Esophagus muscularis mucosa (tissue), 4 donors: ENCODE data around the gene GMPR. TPM values are rescaled to one million over a fixed set of nuclear protein-coding genes. Genes with fewer than 3 reads are reported as not detected.
A peak's percentile ranks its signal among the peaks of the same experiment; 100 is the strongest.

Experiments
- DNase-seq: peaks from one replicate; pipeline ENCODE4 v3.0.0-alpha.2; 2017; ENCODE audit errors: extremely low spot score
- H3K27ac ChIP-seq, 4 donors: fragments of 200-600 bp; sonication (generic); replicated peaks in 1 of 4; 1 replicate in 3 of 4; 2 replicates in 1 of 4; pipeline ENCODE4 v1.5.1; 2016 to 2019; ENCODE audit warnings: mild to moderate bottlenecking in 1 of 4
- H3K27me3 ChIP-seq, 4 donors: fragments of 200-600 bp; sonication (generic); one replicate each; pipeline versions ENCODE4 v1.5.1 to v1.6.0; 2016 to 2019
- H3K36me3 ChIP-seq, 4 donors: fragments of 200-600 bp; sonication (generic); one replicate each; pipeline ENCODE4 v1.5.1; 2016 to 2019
- H3K4me1 ChIP-seq, 4 donors: fragments of 200-600 bp; sonication (generic); one replicate each; pipeline ENCODE4 v1.5.1; 2016 to 2019
- H3K4me3 ChIP-seq, 4 donors: fragments of 200-600 bp; sonication (generic); 1 replicate in 2 of 4; 2 replicates in 2 of 4; pipeline ENCODE4 v1.5.1; 2016 to 2019; ENCODE audit warnings: mild to moderate bottlenecking in 4 of 4, moderate library complexity in 1 of 4
- H3K9me3 ChIP-seq, 4 donors: fragments of 200-600 bp; sonication (generic); 1 replicate in 3 of 4; 2 replicates in 1 of 4; pipeline ENCODE4 v1.5.1; 2016 to 2019
- CTCF ChIP-seq, 3 experiments: fragments of 200-600 bp in 2 of 3; fragments of 450-650 bp in 1 of 3; sonication (generic) in 2 of 3; IDR thresholded peaks; one replicate each; pipeline ENCODE4 v1.5.1; 2017 to 2019; ENCODE audit warnings: antibody characterized with exemption in 3 of 3, mild to moderate bottlenecking in 2 of 3, moderate library complexity in 1 of 3
- EP300 ChIP-seq: sonication (generic); formaldehyde crosslinking; IDR thresholded peaks from one replicate; pipeline ENCODE4 v1.6.1; 2017; ENCODE audit warnings: antibody characterized with exemption
- POLR2A ChIP-seq: fragments of 450-650 bp; IDR thresholded peaks from one replicate; pipeline ENCODE4 v1.6.1; 2017; ENCODE audit warnings: antibody characterized with exemption, moderate library complexity, mild to moderate bottlenecking, low read depth
- POLR2AphosphoS5 ChIP-seq, 2 donors: sonication (generic); formaldehyde crosslinking; IDR thresholded peaks; one replicate each; pipeline ENCODE4 v1.6.1; 2017; ENCODE audit warnings: antibody characterized with exemption in 2 of 2
- WGBS: methylation state at CpG from one replicate; pipeline ENCODE4 v1.1.5; 2018; 5-methylcytosine and 5-hydroxymethylcytosine counted together
- intact Hi-C: fragments of 100-400 bp; cut with DNase I; formaldehyde crosslinking; loops from one replicate; pipeline ENCODE4 v1.15.1; 2023
- total RNA-seq, 4 donors: library from RNA; depleted of rRNA; stranded (reverse); fragments of >200 nt; gene quantifications; one replicate each; pipeline versions ENCODE4 v1.1.0 to v1.2.1, GENCODE V29; 2016

GMPR gene
- total RNA-seq, 4 donors from 2014 or later = 32.8 to 69.7 (median 52.0) TPM

DNA sequence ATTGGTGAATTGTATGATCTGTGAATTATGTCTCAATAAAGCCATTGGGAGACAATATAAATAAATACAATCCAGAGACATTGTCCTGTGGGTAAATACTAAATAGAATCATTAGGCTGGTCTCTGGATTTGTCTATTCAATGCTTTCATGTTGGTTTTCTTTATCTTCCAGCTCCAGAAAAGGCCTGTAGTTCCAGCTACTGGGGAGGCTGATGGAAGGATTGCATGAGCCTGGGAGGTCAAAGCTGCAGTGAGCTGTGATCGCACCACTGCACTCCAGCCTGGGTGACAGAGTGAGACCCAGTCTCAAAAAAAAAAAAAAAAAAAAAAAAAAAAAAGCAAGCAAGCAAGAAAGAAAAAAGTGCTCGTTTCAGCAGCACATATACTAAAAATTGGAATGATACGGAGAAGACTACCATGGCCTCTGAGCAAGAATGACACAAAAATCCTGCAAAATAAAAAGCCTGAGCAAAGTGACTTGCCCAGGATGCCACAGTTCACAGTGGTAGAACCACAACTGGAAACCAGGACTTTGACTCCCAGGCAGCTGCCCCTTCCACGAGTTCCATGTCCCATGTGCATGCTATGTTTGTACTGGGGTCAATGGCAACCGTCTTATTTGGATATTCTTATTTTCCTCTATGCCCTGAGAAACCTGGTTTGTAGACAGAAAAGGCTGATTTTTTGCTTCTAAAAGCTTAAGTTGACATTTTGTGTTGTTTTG, 33.6 kb upstream of the GMPR start:
- no peak overlapping the region for H3K4me3 ChIP-seq
- DNase-seq = no peak
- no peaks in the 10 kb centered on the region for H3K36me3 ChIP-seq
- H3K27me3 ChIP-seq = peaks cover 0 to 20% (median 0%) of the 10 kb centered on the region in 4 donors
- 75% methylated on average over 5 of the region's 5 CpGs for WGBS
- H3K27ac ChIP-seq = no peak overlapping the region
- H3K9me3 ChIP-seq = no peaks in the 10 kb centered on the region
- intact Hi-C loops = no loop called here
- peaks cover 5 to 11% (median 6%) of the 10 kb centered on the region in 4 donors for H3K4me1 ChIP-seq
- TF ChIP-seq POLR2A = no peak

- TF ChIP-seq EP300 (no peak), POLR2A (no peak)
- Histone ChIP-seq H3K27me3 (peaks cover 0 to 21% (median 0%) of the 10 kb centered on the region in 4 donors), H3K36me3 (no peaks in the 10 kb centered on the region), H3K4me1 (peaks cover 5 to 7% (median 6%) of the 10 kb centered on the region in 4 donors), H3K9me3 (no peaks in the 10 kb centered on the region), H3K4me3 (no peak overlapping the region), H3K27ac (no peak overlapping the region)
- 98% methylated on average over 3 of the region's 4 CpGs for WGBS
- no peak for DNase-seq
- intact Hi-C loops = loop anchor here (1.0 kb wide), 1 partner anchor 514 kb away; no protein-coding TSS in a partner anchor
Measured at GRCh38 chr6:16205377-16206144, 32.8 kb upstream of the GMPR start.

DNA sequence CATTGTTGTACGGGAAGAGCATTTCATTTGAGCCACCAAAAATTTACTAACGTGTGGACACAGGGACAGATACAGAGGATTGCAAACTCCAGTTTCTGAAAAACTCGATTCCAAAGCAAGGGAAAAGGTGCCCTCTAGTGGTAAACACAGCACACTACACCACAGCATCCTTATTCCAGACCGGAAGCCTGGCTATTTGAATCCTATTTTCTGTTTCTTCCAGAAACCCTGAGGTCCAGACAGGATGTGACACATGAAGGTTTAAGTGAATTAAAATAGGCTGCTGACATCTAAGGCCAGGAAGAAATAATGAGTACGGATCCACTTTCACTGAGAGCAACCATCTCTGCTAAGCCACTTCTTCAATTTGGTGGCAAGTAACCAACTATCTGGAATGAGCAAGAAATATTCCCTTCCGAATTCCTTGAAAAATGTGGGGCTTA, 31.8 kb upstream of the GMPR start:
- DNase-seq = no peak
- Histone ChIP-seq H3K4me3 (peak overlapping the region in 1 of 4 donors; percentile 10), H3K4me1 (peaks cover 5 to 7% (median 6%) of the 10 kb centered on the region in 4 donors), H3K9me3 (no peaks in the 10 kb centered on the region), H3K27me3 (peaks cover 0 to 21% (median 0%) of the 10 kb centered on the region in 4 donors), H3K36me3 (no peaks in the 10 kb centered on the region), H3K27ac (no peak overlapping the region)
- intact Hi-C loops = loop anchor here (1.0 kb wide), 1 partner anchor 515 kb away; no protein-coding TSS in a partner anchor
- WGBS = under 1% methylated on average over 6 of the region's 6 CpGs
- no peak for TF ChIP-seq EP300
- no peak for TF ChIP-seq POLR2A
- peak; percentile 97 to 99 (median 97) for TF ChIP-seq CTCF (IDR thresholded peaks at IDR 0.05)
- TF ChIP-seq POLR2AphosphoS5 (IDR thresholded peaks at IDR 0.05) = peak; percentile 26 to 30

DNA sequence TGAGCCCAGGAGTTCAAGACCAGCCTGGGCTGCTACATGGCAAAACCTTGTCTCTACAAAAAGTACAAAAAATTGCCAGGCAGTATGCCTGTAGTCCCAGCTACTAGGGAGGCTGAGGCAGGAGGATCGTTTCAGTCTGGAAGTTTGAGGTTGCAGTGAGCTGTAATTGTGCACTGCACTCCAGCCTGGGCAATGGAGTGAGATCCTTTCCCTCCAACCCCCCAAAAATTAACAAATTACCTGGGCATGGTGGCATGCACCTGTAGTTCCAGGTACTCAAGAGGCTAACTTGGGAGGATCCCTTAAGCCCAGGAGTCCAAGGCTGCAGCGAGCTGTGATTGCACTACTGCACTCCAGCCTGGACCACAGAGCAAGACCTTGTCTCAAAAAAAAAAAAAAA, 29.4 kb upstream of the GMPR start:
- H3K27me3 ChIP-seq = peaks cover 0 to 29% (median 0%) of the 10 kb centered on the region in 4 donors
- no peak overlapping the region for H3K4me3 ChIP-seq
- no peaks in the 10 kb centered on the region for H3K9me3 ChIP-seq
- peaks cover 5 to 7% (median 6%) of the 10 kb centered on the region in 4 donors for H3K4me1 ChIP-seq
- DNase-seq = no peak
- no peaks in the 10 kb centered on the region for H3K36me3 ChIP-seq
- no peak overlapping the region for H3K27ac ChIP-seq
- 67% methylated on average over 2 of the region's 2 CpGs for WGBS
- TF ChIP-seq POLR2A (no peak), POLR2AphosphoS5 (IDR thresholded peaks at IDR 0.05) (no peak), EP300 (no peak), CTCF (IDR thresholded peaks at IDR 0.05) (no peak)
- intact Hi-C loops = no loop called here

DNA sequence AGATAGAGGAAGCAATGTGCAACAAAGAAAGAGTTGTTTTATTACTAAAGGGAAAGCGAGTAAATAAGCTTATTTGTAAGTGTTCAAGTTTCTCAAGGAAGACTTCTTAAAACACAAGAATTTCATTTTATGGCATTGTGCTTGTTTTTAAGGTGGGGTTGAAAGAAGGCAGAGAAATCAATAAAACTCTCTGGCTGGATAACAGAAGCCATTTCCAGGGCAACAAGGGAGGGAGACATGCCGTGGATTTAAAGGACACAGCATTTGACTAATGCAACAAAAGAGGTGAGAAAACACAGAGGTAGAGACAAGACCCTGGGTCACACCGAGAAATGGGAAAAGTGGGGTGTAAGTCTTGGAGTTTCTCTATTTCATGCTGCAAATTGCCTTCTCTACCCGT, 28.8 kb upstream of the GMPR start:
- intact Hi-C loops = no loop called here
- TF ChIP-seq POLR2A = no peak
- TF ChIP-seq CTCF (IDR thresholded peaks at IDR 0.05) = no peak
- TF ChIP-seq EP300 = no peak
- TF ChIP-seq POLR2AphosphoS5 (IDR thresholded peaks at IDR 0.05) = no peak
- Histone ChIP-seq H3K9me3 (no peaks in the 10 kb centered on the region), H3K4me1 (peaks cover 5 to 7% (median 6%) of the 10 kb centered on the region in 4 donors), H3K27ac (no peak overlapping the region), H3K36me3 (no peaks in the 10 kb centered on the region), H3K27me3 (peaks cover 0 to 29% (median 0%) of the 10 kb centered on the region in 4 donors), H3K4me3 (no peak overlapping the region)
- 78% methylated on average over 4 of the region's 4 CpGs for WGBS
- no peak for DNase-seq
